HEK293T (cell line): ENCODE data around the gene PPP4R4.

Source experiments
- ARNT ChIP-seq: fragments of 450-650 bp; IDR thresholded peaks from 2 replicates; pipeline ENCODE4 v1.6.1; 2017; ENCODE audit warnings: mild to moderate bottlenecking
- BHLHE40 ChIP-seq: fragments of 450-650 bp; IDR thresholded peaks from 2 replicates; pipeline ENCODE4 v1.6.1; 2016; ENCODE audit warnings: mild to moderate bottlenecking, moderate library complexity, borderline replicate concordance
- CTBP1 ChIP-seq: fragments of 450-650 bp; IDR thresholded peaks from 2 replicates; pipeline ENCODE4 v1.6.1; 2016; ENCODE audit warnings: borderline replicate concordance
- FOXA1 ChIP-seq: fragments of 450-650 bp; IDR thresholded peaks from 2 replicates; pipeline ENCODE4 v1.6.1; 2016; ENCODE audit warnings: mild to moderate bottlenecking
- FOXK2 ChIP-seq: fragments of 450-650 bp; IDR thresholded peaks from 2 replicates; pipeline ENCODE4 v1.6.1; 2016; ENCODE audit warnings: mild to moderate bottlenecking
- FOXM1 ChIP-seq: fragments of 450-650 bp; IDR thresholded peaks from 2 replicates; pipeline ENCODE4 v1.6.1; 2017; ENCODE audit warnings: mild to moderate bottlenecking, borderline replicate concordance
- L3MBTL2 ChIP-seq: fragments of 450-650 bp; conservative IDR thresholded peaks from 2 replicates; pipeline ENCODE4 v1.6.1; 2016; ENCODE audit warnings: mild to moderate bottlenecking
- NFRKB ChIP-seq: fragments of 450-650 bp; IDR thresholded peaks from 2 replicates; pipeline ENCODE4 v1.6.1; 2016; ENCODE audit warnings: mild to moderate bottlenecking, moderate library complexity
- PKNOX1 ChIP-seq: fragments of 450-650 bp; IDR thresholded peaks from 2 replicates; pipeline ENCODE4 v1.6.1; 2016
- SP1 ChIP-seq: fragments of 450-650 bp; IDR thresholded peaks from 2 replicates; pipeline ENCODE4 v1.6.1; 2017
- ZNF384 ChIP-seq: fragments of 450-650 bp; IDR thresholded peaks from 2 replicates; pipeline ENCODE4 v1.6.1; 2016

- TF ChIP-seq FOXM1 (no peak), ARNT (no peak), CTBP1 (no peak), PKNOX1 (no peak), FOXK2 (no peak), FOXA1 (no peak), BHLHE40 (no peak), ZNF384 (no peak), NFRKB (no peak), L3MBTL2 (no peak), SP1 (no peak)
Observed at GRCh38 chr14:94314890-94315289, 140.8 kb downstream of the PPP4R4 start.
